Measurements from ENCODE around the gene RNF114.

RNF114 gene

DNA sequence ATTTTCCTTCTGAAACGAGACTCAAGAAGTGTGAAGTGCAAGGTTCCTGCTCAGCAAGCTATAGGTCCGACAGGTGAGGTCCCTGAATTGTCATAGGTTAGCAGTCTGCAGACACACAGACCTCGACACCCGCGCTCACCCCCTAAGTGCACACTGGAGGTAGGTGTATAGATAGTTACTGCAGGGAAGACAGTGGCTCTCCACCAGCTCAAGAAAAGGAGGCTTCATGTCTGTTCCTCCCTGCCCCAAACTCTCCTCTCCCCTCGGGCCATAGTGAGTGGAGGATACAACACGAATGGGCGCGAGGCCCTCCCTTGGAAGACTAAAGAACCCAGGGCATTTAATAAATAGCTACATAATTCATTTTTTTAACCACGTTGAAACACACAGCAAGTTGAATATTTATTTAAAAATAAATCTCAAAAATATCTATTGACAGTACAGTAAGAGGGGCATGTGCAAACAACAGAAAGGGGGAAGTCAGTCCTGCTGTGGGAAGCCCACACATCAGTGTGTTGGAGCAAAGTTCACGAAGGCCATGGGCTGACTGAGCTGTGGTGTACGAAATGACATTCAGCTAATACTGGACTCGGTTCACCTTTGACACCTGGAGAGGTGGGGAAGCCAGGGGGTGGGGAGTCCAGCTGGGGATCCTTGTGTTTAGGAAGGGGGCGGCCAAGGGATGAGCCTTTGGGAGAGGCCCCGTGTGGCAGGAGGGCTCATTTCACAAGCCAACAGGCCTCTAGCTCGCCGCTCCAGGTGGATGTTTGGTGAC, 31.6 kb upstream of the RNF114 start:
- DNase-seq = no peak

DNA sequence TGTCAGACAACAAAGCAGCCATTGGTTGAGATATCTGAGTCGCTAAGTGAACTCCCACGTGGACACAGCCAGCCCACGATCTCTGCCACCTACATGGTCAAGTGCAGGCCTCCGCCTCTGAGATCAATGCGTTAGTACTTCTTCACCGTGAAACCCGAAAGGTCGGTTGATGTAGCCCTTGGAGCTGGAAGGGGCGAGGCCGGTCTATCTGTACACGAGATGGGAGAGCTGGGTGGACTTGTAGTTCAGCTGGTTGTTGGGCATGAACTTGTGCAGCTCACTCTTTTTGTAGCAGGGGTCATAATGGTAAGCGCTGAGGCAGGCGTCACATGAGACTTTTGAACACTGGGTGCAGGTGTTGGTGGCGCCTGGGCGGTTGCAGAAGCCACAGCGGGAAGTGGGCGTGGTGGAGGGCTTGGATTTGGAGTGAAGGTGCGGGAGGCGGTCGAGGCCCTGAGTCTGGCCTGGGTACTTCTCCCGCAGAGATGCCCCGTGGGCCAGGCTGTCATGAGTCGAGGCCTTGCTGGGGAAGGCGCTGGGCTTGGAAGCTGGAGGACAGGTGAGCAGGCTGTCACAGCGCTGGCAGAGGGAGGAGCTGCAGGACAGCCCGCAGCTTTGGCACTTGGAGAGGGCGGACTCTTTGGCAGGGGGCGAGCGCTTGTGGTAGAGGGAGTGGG, 30.6 kb upstream of the RNF114 start:
- no peak for DNase-seq

DNA sequence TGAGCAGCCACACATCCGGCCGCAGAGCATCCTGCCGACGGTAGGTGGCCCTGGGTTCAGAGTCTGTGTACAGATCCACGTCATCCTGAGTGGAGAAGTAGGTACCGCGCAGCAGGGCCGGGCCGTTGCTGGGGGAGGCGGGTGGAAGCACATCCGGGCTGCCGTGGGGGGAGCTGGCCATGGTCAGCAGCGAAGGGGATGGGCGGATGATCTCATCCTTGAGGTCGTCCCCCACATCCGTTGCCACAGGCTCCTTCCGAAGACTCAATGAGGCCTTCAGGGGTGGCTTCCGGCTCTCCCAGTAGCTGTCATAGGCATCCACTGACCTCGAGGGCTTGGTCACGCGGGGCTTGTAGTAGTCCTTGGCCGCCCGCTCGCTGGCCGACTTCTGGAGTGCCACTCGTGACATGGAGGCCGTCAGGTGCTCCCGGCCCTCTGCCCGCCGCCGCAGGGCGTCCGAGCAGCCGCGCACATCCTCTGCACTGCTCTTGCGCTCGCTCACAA, 30.0 kb upstream of the RNF114 start:
- DNase-seq = no peak

DNA sequence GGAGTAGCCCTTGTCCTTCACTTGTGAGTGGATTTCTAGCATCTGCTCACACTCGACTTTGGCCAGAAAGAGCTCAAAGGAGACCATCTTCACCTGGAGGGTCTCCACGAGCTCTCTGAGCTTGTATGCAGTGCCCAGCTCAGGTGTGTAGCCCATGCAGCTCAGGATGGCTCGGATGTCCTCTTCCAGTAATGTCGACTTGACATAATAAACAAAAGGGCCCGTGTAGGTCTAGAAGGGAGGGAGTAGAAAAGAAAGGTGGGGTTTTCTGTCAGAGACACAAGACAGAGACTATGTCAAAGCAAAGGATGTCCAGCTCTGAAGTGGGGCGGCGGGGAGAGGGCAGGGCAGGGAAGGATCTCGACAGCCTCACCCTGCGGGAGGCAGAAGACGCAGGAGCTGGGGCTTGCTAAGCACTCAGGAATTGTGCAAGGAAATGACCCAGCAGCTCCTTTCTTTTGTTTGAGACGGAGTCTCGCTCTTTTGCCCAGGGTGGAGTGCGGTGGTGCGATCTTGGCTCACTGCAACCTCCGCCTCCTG, 29.5 kb upstream of the RNF114 start:
- DNase-seq = no peak

DNA sequence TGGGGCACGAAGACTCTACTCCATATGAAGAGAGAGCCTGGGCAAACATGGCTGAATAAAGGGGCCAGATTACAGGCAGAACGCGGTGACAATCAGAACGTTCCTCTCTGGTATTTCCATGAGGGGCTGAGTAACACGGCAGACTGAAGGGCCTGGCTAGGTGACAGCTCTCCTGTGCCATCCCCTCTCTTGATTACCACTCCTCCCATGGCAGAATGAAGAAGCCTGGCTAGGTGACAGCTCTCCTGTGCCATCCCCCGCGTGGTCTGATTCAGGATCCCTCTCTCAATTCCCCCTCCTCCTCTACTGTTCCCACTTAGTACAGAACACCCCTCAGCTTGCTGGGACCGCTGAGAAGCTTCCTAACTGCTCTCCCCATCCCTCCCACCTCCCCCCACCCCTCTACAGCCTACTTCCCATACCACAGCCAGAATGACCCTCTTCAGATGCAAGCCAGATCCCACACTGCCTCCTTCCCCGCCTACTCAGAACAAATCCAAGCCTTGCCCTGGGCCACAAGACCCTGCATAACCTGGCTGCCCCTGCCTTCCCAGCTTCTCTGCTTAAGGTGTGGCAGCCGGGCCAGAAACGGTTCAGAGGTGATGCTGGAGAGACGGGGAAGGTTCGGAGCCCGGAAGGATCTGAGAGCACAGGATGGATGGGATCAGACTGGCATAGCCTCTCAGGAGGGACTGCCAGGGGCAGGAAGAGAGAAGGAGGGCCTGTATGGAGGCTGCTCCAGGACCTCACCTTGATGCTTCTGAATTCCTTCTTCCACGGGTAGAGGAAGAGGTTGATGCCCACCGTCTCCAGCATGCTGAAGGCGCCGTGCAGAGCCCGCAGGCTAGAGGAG, 28.6 kb upstream of the RNF114 start:
- DNase-seq = no peak

DNA sequence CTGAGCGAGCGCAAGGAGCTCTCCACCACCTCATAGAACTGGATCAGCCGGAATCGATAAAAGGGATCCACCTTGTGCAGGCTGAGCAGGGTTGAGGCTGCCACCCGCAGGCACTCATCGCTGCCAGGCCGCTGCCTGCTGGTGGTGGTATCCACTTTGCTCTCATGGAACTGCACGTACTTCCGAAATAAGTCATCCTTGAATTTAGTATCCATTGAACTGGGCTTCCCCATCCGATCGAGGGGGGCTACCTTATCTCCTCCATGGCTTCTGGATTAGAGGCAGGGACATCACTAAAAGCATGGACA, 28.0 kb upstream of the RNF114 start:
- DNase-seq = no peak

DNA sequence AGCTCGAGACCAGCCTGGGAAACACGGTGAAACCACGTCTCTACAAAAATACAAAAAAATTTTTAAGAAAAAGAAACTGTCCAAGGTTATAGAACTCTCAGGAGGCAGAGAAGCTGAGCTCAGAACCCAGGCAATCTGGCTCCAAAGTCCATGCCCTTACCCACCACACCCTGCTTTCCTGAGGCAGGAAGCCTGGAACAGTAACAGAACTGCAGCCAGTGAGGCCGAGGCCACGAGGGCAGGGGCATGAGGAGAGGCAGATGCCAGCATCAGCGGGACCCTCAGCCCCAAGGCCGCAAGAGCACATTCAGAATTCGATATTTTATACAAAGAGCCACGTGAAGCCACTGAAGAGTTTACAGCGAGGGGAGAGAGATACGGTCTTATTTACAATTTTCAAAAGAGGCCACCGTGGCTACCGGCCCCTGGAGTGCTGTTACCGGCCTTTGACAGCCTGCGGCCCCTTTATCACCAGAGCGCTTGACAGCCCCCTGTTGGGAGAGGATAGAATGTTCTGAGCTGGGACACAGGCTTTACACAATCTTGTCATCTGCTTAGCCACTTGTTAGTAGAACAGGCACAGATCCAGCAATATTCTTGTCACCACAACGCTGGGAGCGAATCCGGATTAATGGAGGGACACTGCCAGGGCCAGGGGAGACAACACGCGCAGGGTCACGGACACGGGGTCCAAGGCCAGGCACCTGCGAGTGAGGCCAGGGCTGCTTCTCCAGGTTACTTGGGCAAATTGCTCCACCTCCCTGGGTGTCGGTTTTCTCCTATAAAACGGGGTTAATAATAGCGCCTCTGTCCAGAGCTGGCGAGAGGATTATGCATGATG, 26.5 kb upstream of the RNF114 start:
- DNase-seq = no peak

DNA sequence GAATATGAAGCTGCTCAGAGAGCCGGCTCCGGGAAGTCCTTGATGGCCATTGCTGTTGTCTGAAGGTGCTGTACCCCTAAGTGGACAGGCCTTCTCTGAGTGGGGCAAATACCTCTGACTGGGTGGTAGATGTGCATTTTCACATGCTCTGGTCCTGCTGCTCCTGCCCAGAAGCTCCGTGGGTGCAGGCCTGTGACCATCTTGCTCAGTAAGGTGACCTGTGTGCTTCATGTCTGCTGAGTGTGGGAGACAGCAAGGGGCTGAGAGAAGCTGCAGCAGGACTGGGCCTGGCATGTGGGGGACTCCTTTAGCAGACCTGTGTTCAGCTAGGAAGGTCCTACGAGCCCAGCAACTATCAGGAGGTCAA, 25.9 kb upstream of the RNF114 start:
- no peak for DNase-seq

DNA sequence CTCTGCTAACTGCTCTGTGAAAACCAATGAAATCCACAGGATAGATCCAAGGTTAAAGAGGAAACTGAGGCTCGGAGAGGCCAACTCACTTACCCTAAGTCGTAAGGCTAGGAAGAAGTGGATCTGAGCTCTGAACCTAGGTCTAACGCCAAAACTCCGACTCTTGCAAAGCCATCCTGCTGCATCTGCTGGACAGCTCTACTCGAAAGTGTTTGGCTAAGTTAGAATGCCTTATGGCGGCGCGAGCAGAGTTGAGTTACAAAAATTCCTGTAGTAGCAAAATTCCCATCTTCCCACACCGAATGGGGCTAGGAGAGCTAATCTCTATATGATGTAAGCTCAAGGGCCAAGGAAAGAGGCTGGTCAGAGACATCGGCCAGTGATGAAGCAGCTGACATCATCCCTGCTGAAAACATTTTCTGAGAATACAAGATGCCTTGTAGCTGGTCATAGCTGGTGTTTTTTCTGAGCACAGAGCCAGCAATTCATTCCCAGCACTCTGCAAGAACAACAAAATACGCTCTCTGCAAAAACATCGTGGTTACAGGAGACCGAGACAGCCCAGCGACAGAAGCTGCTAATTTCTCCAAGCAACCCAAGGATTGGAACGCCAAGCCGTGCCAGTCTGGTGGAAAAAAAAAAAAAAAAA, 22.7 kb upstream of the RNF114 start:
- no peak for DNase-seq

DNA sequence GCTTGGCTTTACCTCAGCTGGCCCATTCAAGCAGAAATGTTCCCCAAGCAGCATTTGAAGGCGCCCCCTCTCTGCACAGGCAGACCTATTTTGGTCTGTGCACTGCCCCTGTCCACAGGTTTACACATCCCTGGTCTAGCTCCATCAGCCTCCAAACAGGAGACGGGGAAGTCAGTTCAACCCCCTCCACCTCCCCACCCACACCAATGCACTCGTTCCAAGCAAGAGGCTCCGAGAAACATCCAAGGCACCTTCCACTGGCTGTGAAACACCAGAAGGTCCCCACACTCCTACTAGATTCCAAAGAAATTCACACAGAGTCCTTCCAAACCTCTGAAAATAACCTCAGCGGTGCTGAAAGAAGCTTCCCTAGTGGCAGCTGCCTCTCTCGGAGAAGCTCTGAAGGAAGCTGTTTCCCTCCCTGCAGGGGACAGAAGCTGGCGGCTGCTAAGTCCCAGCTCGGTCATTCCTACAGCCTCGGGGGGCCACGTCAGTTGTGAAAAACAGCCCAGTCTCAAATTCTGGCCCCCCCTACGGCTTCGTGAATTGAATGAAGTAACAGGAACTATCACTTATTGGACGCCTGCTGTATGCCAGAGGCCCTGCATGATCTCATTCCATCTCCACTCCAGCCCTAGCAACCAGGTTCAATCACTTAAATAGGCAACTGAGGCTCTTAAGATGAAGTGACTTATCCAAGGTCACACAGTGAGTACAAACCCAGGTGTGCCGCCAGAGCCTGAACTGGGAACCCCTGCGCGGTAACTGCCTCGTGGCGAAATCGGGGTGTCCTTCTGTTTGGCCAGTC, 21.7 kb upstream of the RNF114 start:
- DNase-seq = no peak

DNA sequence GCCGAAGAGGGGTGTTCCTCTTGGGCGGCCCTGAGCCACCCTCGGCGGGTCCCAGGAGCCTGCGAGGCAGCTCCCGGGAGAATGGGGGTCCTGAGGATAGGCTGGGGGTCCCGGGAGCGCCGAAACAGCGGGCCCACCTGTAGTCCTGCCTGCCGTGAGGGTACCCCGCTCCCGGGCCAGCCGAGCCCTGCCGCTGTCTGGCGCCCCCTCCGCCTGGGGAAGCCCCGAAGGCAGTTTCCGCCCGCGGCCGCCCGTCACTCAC, 21.1 kb upstream of the RNF114 start:
- no peak for DNase-seq

DNA sequence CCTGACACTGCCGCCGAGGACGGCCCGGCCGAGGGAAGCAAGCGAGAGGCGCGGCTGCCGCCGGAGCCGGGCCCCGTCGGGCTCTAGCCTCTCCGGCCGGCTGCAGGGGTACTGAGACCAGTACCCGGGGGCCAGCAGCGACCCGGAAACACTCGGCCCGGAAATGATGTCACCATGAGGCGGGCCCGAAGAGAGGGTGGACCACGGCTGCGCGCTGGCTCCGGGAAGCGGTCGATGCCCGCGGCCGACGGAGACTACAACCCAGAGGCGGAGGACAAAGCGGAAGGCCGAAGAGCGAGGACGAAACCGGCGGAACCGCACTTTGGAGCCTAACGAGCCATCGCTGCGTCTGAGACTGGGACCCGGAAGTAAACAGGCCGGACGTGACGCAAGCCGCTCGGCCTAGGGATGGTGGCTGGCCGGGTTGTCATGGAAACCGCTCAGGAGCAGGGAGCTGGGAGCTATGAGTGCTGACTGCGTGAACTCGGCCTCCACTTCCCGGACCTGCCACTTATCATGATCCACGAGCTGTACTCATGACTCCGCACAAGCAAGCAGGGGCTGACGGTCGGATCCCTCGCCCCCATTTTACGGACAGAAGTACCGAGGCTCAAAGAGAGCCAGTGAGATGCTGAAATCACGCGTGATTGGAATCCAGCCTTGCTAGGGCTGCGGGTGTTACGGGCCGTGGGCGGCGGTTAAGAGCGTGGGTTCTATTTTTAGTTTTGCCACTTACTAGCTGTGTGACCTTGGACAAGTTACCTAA, 20.6 kb upstream of the RNF114 start, which contains the start of gene SPATA2:
Gene SPATA2, minus strand, starts transcription at position 150 of the 766 bp plus-strand sequence. CDS start 7,039 bp downstream, outside the sequence.
- DNase-seq = peak; percentile 89 to 90

DNA sequence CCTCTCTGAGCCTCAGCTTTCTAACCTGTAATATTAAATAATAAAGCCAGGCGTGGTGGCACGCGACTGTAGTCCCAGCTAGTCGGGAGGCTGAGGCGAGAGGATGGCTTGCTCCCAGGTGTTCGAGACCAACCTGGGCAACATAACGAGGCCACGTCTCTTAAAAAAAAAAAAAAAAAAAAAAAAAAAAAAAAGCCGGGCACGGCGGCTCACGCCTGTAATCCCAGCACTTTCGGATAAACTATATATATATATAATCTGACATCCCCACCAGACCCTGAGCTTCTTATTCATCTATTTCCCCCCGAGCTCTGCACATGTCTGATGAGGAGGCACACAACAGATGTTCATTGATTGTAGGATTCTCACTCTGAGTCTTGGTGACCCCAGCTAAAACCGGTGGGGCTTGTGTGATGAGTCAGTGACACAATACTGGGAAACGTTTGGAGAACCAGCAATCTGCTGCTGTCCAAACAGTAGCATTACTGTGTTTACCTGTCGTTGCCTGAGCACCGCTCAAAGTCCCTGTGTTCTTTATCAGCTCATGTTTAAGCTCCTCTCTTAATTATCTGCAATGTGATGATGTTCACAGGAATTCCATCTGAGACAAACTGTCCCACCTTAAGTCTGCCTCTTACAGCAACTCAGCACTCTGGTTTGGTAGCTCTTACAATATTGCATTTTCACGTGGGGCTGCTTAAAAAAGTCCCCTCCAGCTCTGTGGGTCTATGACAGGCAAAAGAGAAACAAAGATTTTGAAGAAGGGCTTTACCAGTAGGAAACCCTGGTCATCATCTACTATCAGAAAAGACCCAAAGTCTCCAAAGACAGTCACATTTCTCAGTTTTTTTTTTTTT, 19.8 kb upstream of the RNF114 start:
- DNase-seq = no peak

DNA sequence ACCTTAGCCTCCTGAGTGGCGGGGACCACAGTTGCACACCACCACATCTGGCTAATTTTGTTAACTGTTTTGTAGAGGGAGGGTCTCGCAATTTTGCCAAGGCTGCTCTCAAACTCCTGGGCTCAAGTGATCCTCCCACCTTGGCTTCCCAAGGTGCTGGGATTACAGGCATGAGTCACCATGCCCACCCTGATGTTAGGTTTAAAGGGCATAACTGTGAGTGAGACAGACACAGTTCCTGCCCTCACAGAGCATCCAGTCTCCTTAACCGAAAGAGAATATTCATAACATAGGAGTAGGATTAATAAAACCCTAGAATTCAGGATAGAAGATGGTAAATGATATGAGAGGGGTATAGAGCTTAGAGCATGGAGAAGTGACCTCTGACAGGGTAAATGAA, 17.8 kb upstream of the RNF114 start:
- DNase-seq = no peak

DNA sequence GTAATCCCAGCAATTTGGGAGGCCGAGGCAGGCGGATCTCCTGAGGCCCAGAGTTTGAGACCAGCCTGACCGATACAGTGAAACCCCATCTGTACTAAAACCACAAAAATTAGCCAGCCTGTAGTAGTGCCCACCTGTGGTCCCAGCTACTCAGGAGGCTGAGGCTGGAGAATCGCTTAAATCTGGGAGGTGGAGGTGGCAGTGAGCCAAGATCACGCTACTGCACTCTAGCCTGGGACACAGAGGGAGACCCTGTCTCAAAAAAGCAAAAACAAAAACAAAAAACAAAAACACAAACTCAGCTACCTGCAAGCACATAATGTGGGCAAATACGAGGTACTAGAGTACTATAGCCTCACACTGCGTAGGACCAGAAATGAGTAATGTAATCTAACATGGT, 17.2 kb upstream of the RNF114 start:
- DNase-seq = no peak

DNA sequence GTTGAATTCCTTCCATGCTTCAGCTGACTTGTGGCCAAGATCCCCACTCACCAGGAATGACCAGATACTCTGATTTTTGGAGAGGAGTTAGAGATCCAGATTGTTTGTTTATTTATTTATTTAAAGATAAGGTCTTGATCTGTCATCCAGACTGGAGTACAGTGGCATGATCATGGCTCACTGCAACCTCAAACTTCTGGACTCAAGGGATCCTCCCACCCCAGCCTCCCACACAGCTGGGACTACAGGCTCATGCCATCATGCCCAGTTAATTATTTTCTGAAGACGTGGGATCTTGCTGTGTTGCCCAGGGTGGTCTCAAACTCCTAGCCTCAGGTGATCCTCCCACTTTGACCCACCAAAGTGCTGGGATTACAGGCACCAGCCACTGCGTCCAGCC, 16.7 kb upstream of the RNF114 start:
- DNase-seq = no peak

DNA sequence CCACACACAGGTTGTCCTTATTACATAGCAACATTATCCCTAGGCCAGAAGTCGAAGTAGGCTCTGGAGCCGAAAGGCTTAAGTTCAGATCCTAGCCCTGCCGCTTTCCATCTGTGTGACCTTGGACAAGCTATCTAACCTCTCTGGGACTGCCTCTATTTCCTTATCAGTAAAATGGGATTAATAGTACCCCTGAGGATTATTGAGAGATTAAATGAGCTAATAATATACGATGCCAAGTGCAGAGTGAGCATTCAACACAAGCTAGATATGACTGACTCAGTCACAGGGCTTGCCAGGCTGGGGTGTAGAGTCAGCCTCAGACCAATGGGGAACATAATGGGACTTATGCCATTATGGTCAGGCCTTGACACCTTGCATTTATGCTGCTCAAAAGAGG, 11.9 kb upstream of the RNF114 start:
- DNase-seq = no peak

DNA sequence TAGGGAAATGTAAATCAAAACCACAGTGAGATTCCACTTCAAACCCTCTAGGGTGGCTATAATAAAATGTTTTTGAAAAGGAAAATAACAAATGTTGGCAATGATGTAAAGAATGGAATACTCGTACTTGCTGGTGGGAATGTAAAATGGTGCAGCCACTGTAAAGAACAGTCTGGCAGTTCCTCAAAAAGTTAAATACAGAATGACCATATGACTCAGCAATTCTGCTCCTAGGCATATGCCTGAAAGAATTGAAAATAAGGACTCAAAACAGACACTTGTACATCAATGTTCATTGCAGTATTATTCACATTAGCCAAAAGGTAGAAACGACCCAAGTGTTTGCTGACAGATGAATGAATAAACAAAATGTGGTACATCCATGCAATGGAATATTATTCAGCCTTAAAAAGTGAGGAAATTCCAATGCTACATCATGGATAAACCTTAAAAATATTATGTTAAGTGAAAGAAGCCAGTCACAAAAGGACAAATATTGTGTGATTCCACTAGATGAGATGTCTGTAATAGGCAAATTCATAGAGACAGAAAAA, 10.2 kb upstream of the RNF114 start:
- DNase-seq = no peak

Data from activated CD4-positive, alpha-beta T cell treated with anti-CD3 and anti-CD28 coated beads, Interleukin-2, amount 50 U/mL, for 4 hours (primary cell).